Activated CD4-positive, alpha-beta T cell treated with anti-CD3 and anti-CD28 coated beads, Interleukin-2, amount 10 ng/mL, durations not matched to agents 7 days and 5 days (primary cell): ENCODE measurements around the gene EXOSC2. TPM values are rescaled to one million over a fixed set of nuclear protein-coding genes. Genes with fewer than 3 reads are reported as not detected.

Experiments used
- CTCF ChIA-PET: fragments of 350-600 bp; sonication (Branson Sonifier 250); formaldehyde crosslinking; loops from one replicate; lab custom pipeline; 2021; ENCODE audit warnings: antibody characterized with exemption; lab: Charles Lee
- POLR2A ChIA-PET: fragments of 350-600 bp; sonication (Branson Sonifier 250); formaldehyde crosslinking; loops from one replicate; lab custom pipeline; 2021; ENCODE audit warnings: antibody characterized with exemption; lab: Charles Lee
- DNase-seq: peaks from one replicate; pipeline ENCODE4 v3.0.0-alpha.2; 2020
- H3K27ac Mint-ChIP-seq: one replicate; pipeline ENCODE4 v1.8.0; 2021; ENCODE audit warnings: mild to moderate bottlenecking, moderate library complexity, mixed read lengths
- H3K27me3 Mint-ChIP-seq: one replicate; pipeline ENCODE4 v1.8.0; 2021; ENCODE audit warnings: mixed read lengths
- H3K36me3 Mint-ChIP-seq: one replicate; pipeline ENCODE4 v1.8.0; 2021; ENCODE audit warnings: low read depth, mixed read lengths
- H3K4me1 Mint-ChIP-seq: one replicate; pipeline ENCODE4 v1.8.0; 2021; ENCODE audit warnings: mixed read lengths
- H3K4me3 Mint-ChIP-seq: one replicate; pipeline ENCODE4 v1.8.0; 2021; ENCODE audit warnings: mild to moderate bottlenecking, moderate library complexity, mixed read lengths
- H3K9me3 Mint-ChIP-seq: one replicate; pipeline ENCODE4 v1.8.0; 2021; ENCODE audit warnings: mixed read lengths
- total RNA-seq, 2 experiments: library from RNA; stranded (reverse); gene quantifications; one replicate each; pipeline ENCODE4 v1.2.3, GENCODE V29; 2021

EXOSC2 gene
- total RNA-seq, 2 experiments from 2014 or later = 49.7 to 60.8 TPM

DNA sequence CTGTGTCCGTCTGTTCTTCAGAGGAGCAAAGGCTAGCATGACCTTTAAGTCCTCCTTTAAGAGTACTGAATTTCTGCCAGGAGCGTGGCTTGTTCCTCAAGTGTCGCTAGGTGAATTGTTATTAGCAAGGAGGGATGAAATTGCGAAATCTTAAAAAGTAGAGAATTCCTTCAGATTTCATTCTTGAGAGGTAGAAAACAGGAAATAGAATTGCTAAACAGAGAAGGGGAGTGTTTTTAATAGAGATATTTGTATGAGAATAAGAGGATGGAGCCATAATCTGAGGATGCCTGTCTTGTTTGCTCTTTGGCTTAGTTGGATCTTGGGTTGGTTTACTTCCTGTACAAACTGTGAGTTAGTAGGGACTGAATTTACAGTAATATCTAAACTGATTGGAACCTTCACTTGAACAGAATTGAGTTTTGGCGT, 39.2 kb downstream of the EXOSC2 start:
- Mint-ChIP-seq H3K27ac (no peak overlapping the region), H3K36me3 (peaks cover 2% of the 10 kb centered on the region), H3K4me3 (no peak overlapping the region), H3K9me3 (no peaks in the 10 kb centered on the region), H3K4me1 (peaks cover 4% of the 10 kb centered on the region), H3K27me3 (no peaks in the 10 kb centered on the region)
- DNase-seq = no peak
- POLR2A ChIA-PET = no interaction called here
- CTCF ChIA-PET = interaction anchor here (0.6 to 1.6 kb wide), 2 partner anchors 80 to 144 kb away, joined by 3 to 4 read pairs; no protein-coding TSS in a partner anchor

DNA sequence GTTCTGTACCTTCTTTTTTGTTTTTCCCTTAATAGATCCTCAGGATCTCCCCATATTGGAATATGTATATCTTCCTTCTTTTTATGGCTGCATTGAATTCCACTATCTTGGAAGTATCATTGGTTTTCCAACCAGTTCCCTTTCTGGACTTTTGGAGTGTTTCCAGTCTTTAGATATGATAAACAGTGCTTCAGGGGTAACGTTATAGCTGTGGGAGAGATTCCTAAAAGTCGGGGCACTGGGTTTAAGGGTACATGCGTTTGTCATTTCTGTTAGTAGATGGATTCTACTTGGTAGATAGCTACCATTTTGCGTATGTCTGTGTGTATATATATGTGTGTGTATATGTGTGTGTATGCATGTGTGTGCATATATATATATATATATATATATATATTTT, 42.0 kb downstream of the EXOSC2 start:
- Mint-ChIP-seq H3K27ac (no peak overlapping the region), H3K36me3 (no peaks in the 10 kb centered on the region), H3K27me3 (no peaks in the 10 kb centered on the region), H3K9me3 (no peaks in the 10 kb centered on the region), H3K4me3 (no peak overlapping the region), H3K4me1 (no peaks in the 10 kb centered on the region)
- POLR2A ChIA-PET = no interaction called here
- DNase-seq = no peak
- CTCF ChIA-PET = interaction anchor here (1.0 kb wide), 1 partner anchor 9 kb away, joined by 4 read pairs; no protein-coding TSS in a partner anchor

DNA sequence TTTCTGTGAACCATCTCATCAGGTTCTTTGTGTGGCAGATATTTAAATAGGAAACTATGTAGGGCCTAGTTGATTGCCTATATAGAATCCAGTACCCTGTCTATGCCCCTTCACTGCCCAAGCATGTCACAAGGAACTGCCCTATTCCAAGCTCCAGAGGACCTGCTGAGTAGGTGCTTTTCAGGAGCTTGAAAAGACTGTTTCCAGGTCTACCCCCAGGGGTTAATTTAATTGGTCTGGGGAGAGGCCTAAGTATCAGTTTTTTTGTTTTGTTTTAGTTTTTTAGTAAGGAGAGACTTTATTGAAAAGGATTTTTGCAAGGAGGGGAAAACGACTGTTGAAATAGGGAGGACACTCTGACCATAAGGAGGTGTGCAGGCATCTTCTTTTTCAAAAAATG, 43.3 kb downstream of the EXOSC2 start:
- Mint-ChIP-seq H3K36me3 (no peaks in the 10 kb centered on the region), H3K4me3 (no peak overlapping the region), H3K9me3 (peaks cover 2% of the 10 kb centered on the region), H3K4me1 (no peaks in the 10 kb centered on the region), H3K27me3 (no peaks in the 10 kb centered on the region), H3K27ac (no peak overlapping the region)
- CTCF ChIA-PET = interaction anchor here (0.6 kb wide), 1 partner anchor 1800 kb away, joined by 3 read pairs; no protein-coding TSS in a partner anchor
- DNase-seq = no peak
- POLR2A ChIA-PET = no interaction called here

DNA sequence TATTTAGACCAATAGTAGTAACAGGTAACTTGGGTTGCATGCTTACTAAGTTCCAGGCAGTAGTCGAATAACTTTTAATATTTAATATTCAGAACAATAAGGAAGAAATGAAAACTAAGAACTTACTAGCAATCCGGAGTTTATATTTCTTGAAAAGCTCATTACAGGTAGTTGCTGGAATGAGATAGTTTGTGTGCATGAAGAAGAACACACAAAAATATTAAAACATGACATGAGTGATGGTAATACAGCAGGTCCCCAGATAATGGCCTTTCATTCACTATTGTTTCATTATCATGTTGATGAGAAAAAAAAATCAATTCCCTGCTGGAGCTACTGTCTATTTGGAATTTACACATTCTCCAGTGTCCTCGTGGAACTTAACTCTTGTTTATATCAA, 44.7 kb downstream of the EXOSC2 start:
- no peak for DNase-seq
- no peaks in the 10 kb centered on the region for H3K4me1 Mint-ChIP-seq
- H3K36me3 Mint-ChIP-seq = no peaks in the 10 kb centered on the region
- POLR2A ChIA-PET = no interaction called here
- H3K9me3 Mint-ChIP-seq = peaks cover 2% of the 10 kb centered on the region
- CTCF ChIA-PET = interaction anchor here (0.9 kb wide), 1 partner anchor 18 kb away, joined by 3 read pairs; no protein-coding TSS in a partner anchor
- H3K27ac Mint-ChIP-seq = no peak overlapping the region
- no peaks in the 10 kb centered on the region for H3K27me3 Mint-ChIP-seq
- no peak overlapping the region for H3K4me3 Mint-ChIP-seq

DNA sequence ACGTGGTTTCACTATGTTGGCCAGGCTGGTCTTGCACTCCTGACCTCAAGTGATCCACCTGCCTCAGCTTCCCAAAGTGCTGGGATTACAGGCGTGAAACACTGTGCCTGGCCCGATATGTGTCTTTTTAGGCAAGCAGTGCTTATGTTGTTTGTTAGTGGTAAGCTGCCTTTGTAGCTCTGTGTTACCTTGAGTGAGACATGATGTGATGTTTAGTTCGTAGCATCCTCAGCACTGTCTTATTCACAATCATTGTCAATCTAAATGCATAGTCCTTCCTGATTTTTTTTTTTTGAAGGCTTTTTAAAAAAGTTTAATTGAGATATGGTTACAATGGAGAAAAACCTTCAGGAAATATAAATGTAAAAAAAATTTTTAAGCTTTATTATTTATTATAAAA, 45.5 kb downstream of the EXOSC2 start:
- no peak overlapping the region for H3K4me3 Mint-ChIP-seq
- CTCF ChIA-PET = interaction anchor here (0.7 to 1.1 kb wide), 2 partner anchors 24 to 483 kb away, joined by 3 to 5 read pairs; no protein-coding TSS in a partner anchor
- POLR2A ChIA-PET = no interaction called here
- no peaks in the 10 kb centered on the region for H3K4me1 Mint-ChIP-seq
- no peaks in the 10 kb centered on the region for H3K36me3 Mint-ChIP-seq
- H3K27me3 Mint-ChIP-seq = no peaks in the 10 kb centered on the region
- no peak overlapping the region for H3K27ac Mint-ChIP-seq
- no peak for DNase-seq
- peaks cover 2% of the 10 kb centered on the region for H3K9me3 Mint-ChIP-seq

DNA sequence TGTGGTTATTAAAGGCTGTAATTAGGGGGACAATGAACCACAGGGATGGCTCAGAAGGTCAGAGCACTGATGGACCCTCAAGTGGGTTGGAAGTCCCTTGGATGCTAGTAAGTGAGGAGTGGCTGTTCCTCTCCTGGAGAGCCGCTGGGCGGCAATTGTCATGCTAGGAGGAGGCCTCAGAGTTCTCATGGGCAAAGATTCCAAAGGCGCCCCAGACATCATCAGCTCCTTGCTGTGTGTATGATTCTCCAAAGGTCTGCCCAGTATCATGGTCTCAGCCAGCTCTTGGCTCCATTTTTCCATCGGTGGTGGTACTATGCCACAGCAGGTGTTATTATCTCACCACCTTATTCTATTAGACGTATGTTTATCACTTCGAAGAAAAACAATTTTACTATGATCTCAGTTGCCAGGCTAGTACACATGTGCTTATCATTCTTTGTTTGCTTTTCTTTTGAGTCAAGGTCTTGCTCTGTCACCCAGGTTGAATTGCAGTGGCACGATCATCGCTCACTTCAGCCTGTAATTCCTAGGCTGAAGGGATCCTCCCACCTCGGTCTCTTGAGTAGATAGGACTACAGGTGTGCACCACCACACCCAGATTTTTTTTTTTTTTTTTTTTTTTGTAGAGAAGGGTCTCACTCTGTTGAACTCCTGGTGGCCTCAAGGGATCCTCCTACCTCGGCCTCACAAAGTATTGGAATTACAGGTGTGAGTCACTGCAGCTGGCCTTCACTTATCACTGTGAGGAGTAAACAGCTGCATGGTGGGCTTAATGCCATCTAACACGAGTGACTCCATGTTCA, 46.8 kb downstream of the EXOSC2 start:
- Mint-ChIP-seq H3K4me1 (no peaks in the 10 kb centered on the region), H3K9me3 (peaks cover 2% of the 10 kb centered on the region), H3K27ac (no peak overlapping the region), H3K27me3 (no peaks in the 10 kb centered on the region), H3K36me3 (no peaks in the 10 kb centered on the region), H3K4me3 (no peak overlapping the region)
- POLR2A ChIA-PET = no interaction called here
- CTCF ChIA-PET = no interaction called here
- no peak for DNase-seq

DNA sequence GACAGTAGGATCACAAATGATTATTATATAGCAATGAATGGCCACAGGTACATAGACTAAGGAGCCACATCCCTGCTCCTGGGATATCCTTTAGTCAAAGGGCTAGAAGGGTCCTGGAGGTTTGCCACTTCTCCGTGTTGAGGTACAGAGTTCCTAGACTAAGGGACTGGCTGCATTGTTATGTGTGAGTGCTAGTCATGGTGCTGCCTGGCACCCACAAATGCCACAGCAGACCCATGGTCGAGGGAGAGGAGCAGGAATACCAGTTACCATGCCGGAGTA, 47.4 kb downstream of the EXOSC2 start:
- H3K27ac Mint-ChIP-seq = no peak overlapping the region
- ChIA-PET CTCF (no interaction called here), POLR2A (no interaction called here)
- H3K27me3 Mint-ChIP-seq = no peaks in the 10 kb centered on the region
- no peaks in the 10 kb centered on the region for H3K36me3 Mint-ChIP-seq
- H3K4me3 Mint-ChIP-seq = no peak overlapping the region
- H3K9me3 Mint-ChIP-seq = peaks cover 2% of the 10 kb centered on the region
- DNase-seq = no peak
- H3K4me1 Mint-ChIP-seq = no peaks in the 10 kb centered on the region

DNA sequence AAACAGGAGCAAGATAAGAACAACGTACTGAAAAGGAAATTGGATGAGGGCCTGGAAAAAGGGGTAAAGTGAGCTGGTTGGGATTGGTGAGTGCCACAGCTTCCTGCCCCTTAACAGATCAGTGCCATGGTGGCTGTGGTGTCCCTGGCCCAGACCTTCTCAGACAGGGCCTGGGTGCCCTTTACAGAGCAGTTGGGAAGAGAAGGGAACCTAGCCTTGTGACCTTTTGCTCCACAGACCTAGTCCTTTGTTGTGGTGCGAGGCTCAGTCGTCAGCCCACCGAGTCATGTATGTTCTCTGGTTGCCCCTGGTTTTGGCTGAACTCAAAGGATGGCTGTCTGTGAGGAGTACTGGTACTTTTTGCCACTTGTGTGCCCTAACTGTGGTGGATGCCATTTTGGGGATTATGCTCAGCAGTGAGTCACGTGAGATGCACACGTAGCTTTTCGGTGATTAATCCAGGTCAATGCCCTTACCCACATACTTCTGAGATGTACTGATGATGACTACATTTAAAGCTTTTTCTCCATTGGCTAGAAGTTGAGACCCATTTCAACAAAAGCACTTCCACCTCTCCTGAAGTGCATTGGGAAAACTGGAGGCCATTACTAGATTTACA, 48.4 kb downstream of the EXOSC2 start:
- Mint-ChIP-seq H3K27ac (no peak overlapping the region), H3K9me3 (peaks cover 2% of the 10 kb centered on the region), H3K4me3 (no peak overlapping the region), H3K27me3 (no peaks in the 10 kb centered on the region), H3K36me3 (no peaks in the 10 kb centered on the region), H3K4me1 (no peaks in the 10 kb centered on the region)
- POLR2A ChIA-PET = no interaction called here
- DNase-seq = no peak
- CTCF ChIA-PET = interaction anchor here (1.0 kb wide), 1 partner anchor 26 kb away, joined by 3 read pairs; no protein-coding TSS in a partner anchor

DNA sequence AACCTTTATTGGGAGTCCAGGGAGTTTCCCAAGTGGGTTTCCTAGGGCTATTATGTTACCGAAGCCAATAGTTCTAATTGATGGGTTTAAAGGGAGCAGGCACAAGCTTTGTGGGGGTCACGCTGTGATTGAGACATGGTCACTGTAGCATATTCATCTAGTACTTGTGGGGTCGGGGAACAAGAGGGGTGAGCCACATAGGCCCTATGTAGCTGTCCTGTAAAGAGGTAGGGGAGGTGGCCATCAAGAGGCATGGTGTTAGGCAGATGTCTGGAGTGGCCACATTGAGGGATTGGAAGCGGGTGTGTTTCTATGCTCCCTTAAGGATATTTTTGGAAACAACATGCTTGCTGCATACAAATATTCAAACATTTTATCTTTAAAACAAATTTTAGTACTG, 50.1 kb downstream of the EXOSC2 start:
- Mint-ChIP-seq H3K4me1 (no peaks in the 10 kb centered on the region), H3K9me3 (peaks cover 2% of the 10 kb centered on the region), H3K27ac (no peak overlapping the region), H3K4me3 (no peak overlapping the region), H3K27me3 (no peaks in the 10 kb centered on the region), H3K36me3 (no peaks in the 10 kb centered on the region)
- DNase-seq = no peak
- ChIA-PET CTCF (interaction anchor here (0.7 kb wide), 1 partner anchor 59 kb away, joined by 3 read pairs; no protein-coding TSS in a partner anchor), POLR2A (no interaction called here)

DNA sequence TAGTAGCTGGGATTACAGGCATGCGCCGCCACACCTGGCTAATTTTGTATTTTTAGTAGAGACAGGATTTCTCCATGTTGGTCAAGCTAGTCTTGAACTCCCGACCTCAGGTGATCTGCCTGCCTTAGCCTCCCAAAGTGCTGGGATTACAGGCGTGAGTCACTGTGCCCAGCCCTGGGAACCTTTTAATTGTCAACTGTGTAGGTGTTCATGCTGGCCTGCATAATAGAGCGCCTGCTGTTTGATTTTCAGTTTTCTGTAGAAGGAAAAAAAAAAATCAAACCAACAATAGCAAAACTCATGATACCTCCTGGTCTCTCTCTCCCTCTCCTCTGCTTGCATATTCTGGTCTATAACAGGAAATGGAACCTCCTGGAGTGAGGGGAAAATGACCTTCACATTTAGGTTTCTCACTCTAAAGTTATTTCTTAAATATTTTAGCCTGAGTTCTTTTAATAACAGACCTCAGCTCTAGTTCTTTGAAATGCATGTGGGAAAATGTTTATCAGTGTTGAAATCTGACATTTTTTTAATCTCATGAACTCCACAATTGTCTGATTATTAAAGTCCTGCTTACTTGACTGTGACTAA, 51.7 kb downstream of the EXOSC2 start:
- ChIA-PET POLR2A (interaction anchor here (0.6 kb wide), 1 partner anchor 543 kb away, joined by 9 read pairs; no protein-coding TSS in a partner anchor), CTCF (interaction anchor here (0.7 to 0.9 kb wide), 2 partner anchors 10 to 588 kb away, joined by 3 to 4 read pairs; no protein-coding TSS in a partner anchor)
- Mint-ChIP-seq H3K27me3 (no peaks in the 10 kb centered on the region), H3K4me3 (no peak overlapping the region), H3K4me1 (no peaks in the 10 kb centered on the region), H3K36me3 (no peaks in the 10 kb centered on the region), H3K9me3 (peaks cover 2% of the 10 kb centered on the region), H3K27ac (no peak overlapping the region)
- no peak for DNase-seq

DNA sequence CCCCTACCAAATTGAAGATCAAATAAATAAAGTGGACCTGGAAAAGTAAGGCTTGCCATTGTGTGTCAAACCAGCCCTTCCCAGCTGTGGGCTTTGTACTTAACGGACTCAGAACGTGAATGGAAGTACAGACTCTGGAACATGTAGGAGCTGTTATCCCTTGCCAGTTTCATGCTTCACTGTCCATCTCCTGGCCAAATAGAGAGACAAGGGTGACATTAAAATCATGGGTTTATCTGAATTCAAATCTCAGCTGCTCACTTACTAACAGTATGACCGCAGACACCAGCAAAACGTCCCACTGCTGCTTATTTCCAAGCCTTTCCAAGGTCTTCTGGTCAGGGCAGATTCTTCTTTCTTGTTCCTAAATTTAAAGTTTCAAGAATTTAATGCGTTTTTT, 52.2 kb downstream of the EXOSC2 start:
- H3K36me3 Mint-ChIP-seq = no peaks in the 10 kb centered on the region
- no peak for DNase-seq
- H3K9me3 Mint-ChIP-seq = peaks cover 2% of the 10 kb centered on the region
- ChIA-PET POLR2A (interaction anchor here (0.6 kb wide), 1 partner anchor 542 kb away, joined by 9 read pairs; no protein-coding TSS in a partner anchor), CTCF (interaction anchor here (0.7 kb wide), 1 partner anchor 587 kb away, joined by 3 read pairs; no protein-coding TSS in a partner anchor)
- H3K27me3 Mint-ChIP-seq = no peaks in the 10 kb centered on the region
- no peak overlapping the region for H3K4me3 Mint-ChIP-seq
- no peaks in the 10 kb centered on the region for H3K4me1 Mint-ChIP-seq
- no peak overlapping the region for H3K27ac Mint-ChIP-seq

DNA sequence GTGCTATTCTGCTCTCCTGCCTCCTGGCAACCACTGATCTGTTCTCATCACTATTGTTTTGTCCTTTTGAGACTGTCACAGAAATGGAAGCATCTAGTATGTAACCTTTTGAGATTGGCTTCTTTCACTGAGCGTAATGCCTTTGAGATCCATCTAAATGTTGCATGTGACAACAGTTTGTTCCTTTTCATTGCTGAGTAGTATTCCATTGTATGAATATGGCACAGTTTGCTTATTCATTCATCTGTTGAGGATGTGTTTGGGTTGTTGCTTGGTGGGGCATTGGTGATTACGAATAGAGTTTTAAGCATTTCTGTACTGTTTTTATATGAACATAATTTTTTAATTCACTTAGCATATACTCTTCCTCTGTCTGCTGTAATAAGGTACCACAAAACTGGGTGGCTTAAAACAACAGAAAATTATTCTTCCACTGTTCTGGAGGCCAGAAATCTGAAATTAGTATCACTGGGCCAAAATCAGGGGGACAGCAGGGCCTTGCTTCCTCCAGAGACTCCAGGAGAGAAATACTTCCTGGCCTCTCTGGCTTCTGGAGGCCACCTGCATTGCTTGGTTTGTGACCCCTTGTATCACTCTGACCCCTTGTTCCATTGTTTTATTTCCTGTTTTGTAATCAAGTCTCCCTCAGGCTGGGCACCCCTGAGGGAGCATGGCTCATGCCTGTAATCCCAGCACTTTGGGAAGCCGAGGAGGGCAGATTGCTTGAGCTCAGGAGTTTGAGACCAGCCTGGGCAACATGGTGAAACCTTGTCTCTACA, 53.0 kb downstream of the EXOSC2 start:
- DNase-seq = no peak
- ChIA-PET CTCF (no interaction called here), POLR2A (no interaction called here)
- peaks cover under 1% of the 10 kb centered on the region for H3K9me3 Mint-ChIP-seq
- H3K36me3 Mint-ChIP-seq = no peaks in the 10 kb centered on the region
- H3K4me3 Mint-ChIP-seq = no peak overlapping the region
- H3K27me3 Mint-ChIP-seq = no peaks in the 10 kb centered on the region
- no peaks in the 10 kb centered on the region for H3K4me1 Mint-ChIP-seq
- no peak overlapping the region for H3K27ac Mint-ChIP-seq
